Measurements from ENCODE around the gene RHBDD2.

Gene RHBDD2

GRCh38 chr7:75920431-75921161 lies 41.8 kb downstream of the RHBDD2 start:
- no peak for DNase-seq (ENCODE audit: low read depth in 2 of 2)

GRCh38 chr7:75921479-75921878 lies 42.6 kb downstream of the RHBDD2 start:
- no peak for DNase-seq (ENCODE audit: low read depth in 2 of 2)

- no peak for DNase-seq (ENCODE audit: low read depth in 2 of 2)
These were observed 44.3 kb downstream of the RHBDD2 start for GRCh38 chr7:75922966-75923603.

- no peak for DNase-seq (ENCODE audit: low read depth in 2 of 2)
These were observed 45.4 kb downstream of the RHBDD2 start for GRCh38 chr7:75924256-75924655.

GRCh38 chr7:75924889-75925288 lies 46.1 kb downstream of the RHBDD2 start:
- no peak for DNase-seq (ENCODE audit: low read depth in 2 of 2)

GRCh38 chr7:75925717-75926435 lies 47.0 kb downstream of the RHBDD2 start:
- no peak for DNase-seq (ENCODE audit: low read depth in 2 of 2)

- no peak for DNase-seq (ENCODE audit: low read depth in 2 of 2)
These were observed 49.7 kb downstream of the RHBDD2 start for GRCh38 chr7:75928568-75928914.

GRCh38 chr7:75931680-75932079 lies 52.8 kb downstream of the RHBDD2 start:
- DNase-seq (ENCODE audit: low read depth in 2 of 2) = no peak

GRCh38 chr7:75937958-75938786 lies 59.3 kb downstream of the RHBDD2 start:
- no peak for DNase-seq (ENCODE audit: low read depth in 2 of 2)

All from activated CD8-positive, alpha-beta memory T cell treated with anti-CD3 and anti-CD28 coated beads for 4 hours (primary cell).